Body of pancreas (tissue), 4 donors: ENCODE data around the gene AP2A2.

ENCODE experiments used
- POLR2A ChIP-seq, 3 donors: fragments of 450-650 bp; IDR thresholded peaks; one replicate each; pipeline ENCODE4 v1.6.1; 2016; ENCODE audit warnings: antibody characterized with exemption in 3 of 3, mild to moderate bottlenecking in 2 of 3
- TF ChIP-seq, protein P1 (sequence below), 7 experiments: fragments of 450-650 bp in 4 of 7; fragments of 200-600 bp in 3 of 7; sonication (generic) in 3 of 7; IDR thresholded peaks; one replicate each; pipeline ENCODE4 v1.5.1; 2016 to 2019; ENCODE audit warnings: antibody characterized with exemption in 7 of 7

DNA sequence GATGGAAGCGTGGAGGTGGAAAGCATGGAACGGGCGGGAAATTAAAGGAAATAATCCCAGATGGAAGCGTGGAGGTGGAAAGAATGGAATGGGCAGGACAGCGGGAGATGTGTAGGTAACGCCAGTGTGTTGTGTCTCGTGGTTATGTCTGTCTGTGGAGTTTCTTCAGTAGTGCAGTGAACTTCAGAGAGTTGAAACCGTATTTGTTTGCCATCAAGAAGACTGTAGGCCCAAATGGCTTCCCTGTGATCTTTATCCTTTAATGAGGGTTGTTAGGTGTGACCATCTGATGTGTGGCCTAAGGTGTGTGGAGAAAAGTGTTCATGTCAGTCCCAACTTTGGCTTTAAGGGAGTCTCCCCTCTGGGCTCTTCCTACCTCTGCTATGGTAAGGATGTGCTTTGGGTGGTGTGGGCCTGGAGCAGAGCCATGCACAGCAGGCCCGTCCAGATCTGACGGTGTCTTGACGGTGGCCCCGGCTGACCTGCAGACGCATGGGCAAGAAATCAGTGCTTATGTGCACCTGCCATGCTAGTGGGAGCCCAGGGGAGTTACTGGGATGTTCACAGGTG, 39.6 kb downstream of the AP2A2 start:
- TF ChIP-seq, protein P1, sequence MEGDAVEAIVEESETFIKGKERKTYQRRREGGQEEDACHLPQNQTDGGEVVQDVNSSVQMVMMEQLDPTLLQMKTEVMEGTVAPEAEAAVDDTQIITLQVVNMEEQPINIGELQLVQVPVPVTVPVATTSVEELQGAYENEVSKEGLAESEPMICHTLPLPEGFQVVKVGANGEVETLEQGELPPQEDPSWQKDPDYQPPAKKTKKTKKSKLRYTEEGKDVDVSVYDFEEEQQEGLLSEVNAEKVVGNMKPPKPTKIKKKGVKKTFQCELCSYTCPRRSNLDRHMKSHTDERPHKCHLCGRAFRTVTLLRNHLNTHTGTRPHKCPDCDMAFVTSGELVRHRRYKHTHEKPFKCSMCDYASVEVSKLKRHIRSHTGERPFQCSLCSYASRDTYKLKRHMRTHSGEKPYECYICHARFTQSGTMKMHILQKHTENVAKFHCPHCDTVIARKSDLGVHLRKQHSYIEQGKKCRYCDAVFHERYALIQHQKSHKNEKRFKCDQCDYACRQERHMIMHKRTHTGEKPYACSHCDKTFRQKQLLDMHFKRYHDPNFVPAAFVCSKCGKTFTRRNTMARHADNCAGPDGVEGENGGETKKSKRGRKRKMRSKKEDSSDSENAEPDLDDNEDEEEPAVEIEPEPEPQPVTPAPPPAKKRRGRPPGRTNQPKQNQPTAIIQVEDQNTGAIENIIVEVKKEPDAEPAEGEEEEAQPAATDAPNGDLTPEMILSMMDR (IDR thresholded peaks at IDR 0.05): no peak
- no peak for TF ChIP-seq POLR2A (IDR thresholded peaks at IDR 0.05)
